ENCODE data around the gene KRTAP20-4. TPM values are rescaled to one million over a fixed set of nuclear protein-coding genes. Genes with fewer than 3 reads are reported as not detected.

The KRTAP20-4 gene
- not detected for total RNA-seq
- long read RNA-seq: 0 reads

DNA sequence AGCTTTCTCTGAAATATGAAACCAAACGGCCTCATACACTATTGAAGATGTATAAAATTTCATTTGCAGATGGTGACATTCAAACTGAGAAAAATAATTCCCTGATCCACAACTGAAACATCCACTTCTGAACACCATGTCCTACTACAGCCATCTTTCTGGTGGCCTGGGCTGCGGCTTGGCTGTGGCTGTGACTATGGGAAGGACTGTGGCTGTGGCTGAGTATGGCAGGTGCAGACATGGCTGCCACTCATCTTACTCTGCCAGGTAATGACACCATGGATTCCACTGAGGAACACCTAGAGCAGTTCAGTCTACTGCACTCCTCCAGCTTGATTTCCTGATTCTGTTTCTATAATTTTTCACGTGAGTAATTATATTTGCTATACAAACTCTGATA lies at the start of gene KRTAP20-4:
KRTAP20-4 (plus strand) TSS at position 106 of the 400 bp plus-strand sequence.
- H3K4me3 ChIP-seq: no peak within 1 kb of the TSS
- no peak within 1 kb of the TSS for H3K27ac ChIP-seq
- H3K27me3 ChIP-seq (ENCODE audit: low read depth): no peaks in the 10 kb centered on the region
- intact Hi-C loops (cut with DNase I): no loop called here
- no peaks in the 10 kb centered on the region for H3K36me3 ChIP-seq
- no peak for DNase-seq
- no peaks in the 10 kb centered on the region for H3K4me1 ChIP-seq
- no peaks in the 10 kb centered on the region for H3K9me3 ChIP-seq
- no peak for ATAC-seq
- TF ChIP-seq, protein P1, sequence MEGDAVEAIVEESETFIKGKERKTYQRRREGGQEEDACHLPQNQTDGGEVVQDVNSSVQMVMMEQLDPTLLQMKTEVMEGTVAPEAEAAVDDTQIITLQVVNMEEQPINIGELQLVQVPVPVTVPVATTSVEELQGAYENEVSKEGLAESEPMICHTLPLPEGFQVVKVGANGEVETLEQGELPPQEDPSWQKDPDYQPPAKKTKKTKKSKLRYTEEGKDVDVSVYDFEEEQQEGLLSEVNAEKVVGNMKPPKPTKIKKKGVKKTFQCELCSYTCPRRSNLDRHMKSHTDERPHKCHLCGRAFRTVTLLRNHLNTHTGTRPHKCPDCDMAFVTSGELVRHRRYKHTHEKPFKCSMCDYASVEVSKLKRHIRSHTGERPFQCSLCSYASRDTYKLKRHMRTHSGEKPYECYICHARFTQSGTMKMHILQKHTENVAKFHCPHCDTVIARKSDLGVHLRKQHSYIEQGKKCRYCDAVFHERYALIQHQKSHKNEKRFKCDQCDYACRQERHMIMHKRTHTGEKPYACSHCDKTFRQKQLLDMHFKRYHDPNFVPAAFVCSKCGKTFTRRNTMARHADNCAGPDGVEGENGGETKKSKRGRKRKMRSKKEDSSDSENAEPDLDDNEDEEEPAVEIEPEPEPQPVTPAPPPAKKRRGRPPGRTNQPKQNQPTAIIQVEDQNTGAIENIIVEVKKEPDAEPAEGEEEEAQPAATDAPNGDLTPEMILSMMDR (IDR thresholded peaks at IDR 0.05): no peak

DNA sequence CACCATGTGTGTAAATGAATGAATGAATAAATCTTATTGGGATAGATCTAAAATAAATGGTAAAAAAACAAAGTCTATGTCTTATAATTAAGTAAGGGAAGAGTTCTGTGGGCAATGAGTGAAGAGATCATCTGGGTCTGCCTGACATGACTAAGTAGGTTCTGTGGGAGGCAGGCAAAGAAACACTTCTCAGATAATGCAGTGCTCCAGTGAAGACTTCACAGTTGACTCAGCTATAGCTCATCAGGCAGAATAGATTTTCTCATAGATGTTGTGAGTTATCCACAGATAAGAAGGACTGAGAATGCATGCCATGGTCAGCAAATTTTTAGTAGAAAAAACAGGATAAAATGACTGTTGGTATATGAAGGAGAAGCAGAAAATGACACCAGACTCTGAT lies 42.7 kb upstream of the KRTAP20-4 start:
- Histone ChIP-seq H3K36me3 (no peaks in the 10 kb centered on the region), H3K4me3 (no peak overlapping the region), H3K27ac (no peak overlapping the region), H3K4me1 (no peaks in the 10 kb centered on the region), H3K27me3 (ENCODE audit: low read depth) (no peaks in the 10 kb centered on the region), H3K9me3 (no peaks in the 10 kb centered on the region)
- intact Hi-C loops (cut with DNase I): no loop called here
- no peak for ATAC-seq
- TF ChIP-seq, protein P1 (IDR thresholded peaks at IDR 0.05): no peak
- DNase-seq: no peak

DNA sequence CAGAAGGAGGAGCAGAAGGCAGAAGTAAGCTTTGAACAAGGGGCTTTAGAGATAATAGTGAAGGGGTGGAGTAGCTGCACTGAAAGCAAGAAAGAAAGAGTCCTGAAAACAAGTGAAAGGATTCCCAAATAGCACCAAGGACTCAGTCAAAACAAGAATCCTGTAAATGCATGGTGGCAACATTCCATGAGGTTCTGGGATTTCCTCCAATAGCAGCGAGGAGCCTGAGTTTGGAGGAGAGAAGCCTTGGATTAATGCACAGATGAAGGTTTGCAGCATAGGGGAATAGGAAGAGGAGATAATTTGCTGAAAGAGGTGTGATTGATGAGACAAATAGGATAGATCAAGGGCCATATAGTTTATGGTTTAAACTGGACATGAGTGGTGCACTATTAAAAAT lies 41.1 kb upstream of the KRTAP20-4 start:
- no peak for DNase-seq
- no peaks in the 10 kb centered on the region for H3K27me3 ChIP-seq (ENCODE audit: low read depth)
- no peak overlapping the region for H3K4me3 ChIP-seq
- no peak overlapping the region for H3K27ac ChIP-seq
- no peaks in the 10 kb centered on the region for H3K36me3 ChIP-seq
- no peak for ATAC-seq
- H3K9me3 ChIP-seq: no peaks in the 10 kb centered on the region
- intact Hi-C loops (cut with DNase I): no loop called here
- H3K4me1 ChIP-seq: no peaks in the 10 kb centered on the region
- TF ChIP-seq, protein P1 (IDR thresholded peaks at IDR 0.05): no peak

DNA sequence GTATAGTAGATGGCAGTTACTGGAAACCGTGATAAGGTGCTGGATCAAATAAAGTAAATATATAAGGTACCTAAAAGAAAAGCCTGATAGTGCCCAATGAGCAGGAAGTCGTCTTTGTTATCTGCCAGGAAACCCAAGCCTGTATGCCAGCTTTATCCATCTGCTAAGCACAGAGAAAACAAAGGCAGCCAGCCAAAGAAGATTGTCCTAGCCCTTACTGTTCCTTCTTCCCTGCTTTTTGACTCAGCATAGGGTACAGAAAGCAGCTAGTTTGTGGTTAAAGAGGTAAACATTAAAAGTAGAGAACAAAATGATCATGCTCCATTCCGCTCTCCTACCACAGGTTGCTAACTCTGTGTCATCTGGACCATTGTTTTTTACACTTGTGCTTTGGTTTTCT lies 40.3 kb upstream of the KRTAP20-4 start:
- TF ChIP-seq, protein P1 (IDR thresholded peaks at IDR 0.05): no peak
- H3K27me3 ChIP-seq (ENCODE audit: low read depth): no peaks in the 10 kb centered on the region
- no peaks in the 10 kb centered on the region for H3K9me3 ChIP-seq
- no peak overlapping the region for H3K4me3 ChIP-seq
- ATAC-seq (no peak), DNase-seq (no peak)
- intact Hi-C loops (cut with DNase I): no loop called here
- no peaks in the 10 kb centered on the region for H3K4me1 ChIP-seq
- H3K36me3 ChIP-seq: no peaks in the 10 kb centered on the region
- H3K27ac ChIP-seq: no peak overlapping the region

DNA sequence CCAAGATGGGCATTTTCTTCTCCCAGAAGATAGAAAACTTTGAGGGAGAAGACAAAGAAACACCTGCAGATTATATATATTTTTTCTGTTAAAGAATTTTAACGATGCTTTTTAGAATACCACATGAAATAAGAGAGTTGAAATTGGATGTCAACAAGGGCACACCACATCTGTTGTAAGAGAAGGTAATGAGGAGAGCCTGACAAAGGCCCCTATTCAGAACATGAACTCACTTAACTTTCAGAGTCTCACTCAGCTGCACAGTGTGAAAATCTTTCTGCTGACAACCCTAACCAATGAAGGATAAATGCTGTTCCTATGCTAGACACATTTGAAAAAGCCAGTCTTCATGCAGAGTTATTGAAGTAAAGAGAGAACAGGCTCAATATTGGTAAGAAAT lies 37.6 kb upstream of the KRTAP20-4 start:
- Histone ChIP-seq H3K4me1 (no peaks in the 10 kb centered on the region), H3K27me3 (ENCODE audit: low read depth) (no peaks in the 10 kb centered on the region), H3K4me3 (no peak overlapping the region), H3K36me3 (no peaks in the 10 kb centered on the region), H3K9me3 (no peaks in the 10 kb centered on the region), H3K27ac (no peak overlapping the region)
- no peak for DNase-seq
- ATAC-seq: no peak
- intact Hi-C loops (cut with DNase I): no loop called here
- TF ChIP-seq, protein P1 (IDR thresholded peaks at IDR 0.05): no peak

DNA sequence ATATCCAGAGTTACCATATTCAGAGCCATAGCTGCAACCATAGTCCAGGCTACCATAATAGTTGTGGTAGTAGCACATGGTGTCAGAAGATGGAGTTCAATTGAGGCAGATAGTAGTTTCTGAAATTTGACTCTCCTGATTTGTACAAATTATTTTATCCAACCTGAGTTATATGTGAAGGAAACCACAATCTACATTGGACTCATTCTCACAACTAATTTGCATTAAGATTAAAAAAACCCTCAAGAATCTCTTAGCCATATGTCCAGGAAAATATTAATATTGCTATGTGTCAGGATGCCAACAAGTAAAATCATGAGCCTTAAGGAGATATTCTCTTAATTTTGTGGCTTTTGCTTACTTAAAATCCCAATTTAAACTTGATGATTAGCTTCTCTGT lies 30.1 kb upstream of the KRTAP20-4 start, which contains the start of gene KRTAP22-2:
KRTAP22-2 (minus strand) TSS at position 101 of the 400 bp plus-strand sequence.
- TF ChIP-seq, protein P1 (IDR thresholded peaks at IDR 0.05): no peak
- Histone ChIP-seq H3K27ac (no peak within 1 kb of the TSS), H3K9me3 (no peaks in the 10 kb centered on the region), H3K4me1 (no peaks in the 10 kb centered on the region), H3K4me3 (no peak within 1 kb of the TSS), H3K36me3 (no peaks in the 10 kb centered on the region), H3K27me3 (ENCODE audit: low read depth) (no peaks in the 10 kb centered on the region)
- intact Hi-C loops (cut with DNase I): no loop called here
- DNase-seq (no peak), ATAC-seq (no peak)
